ENCODE data around the gene ACTG1.

ACTG1 gene

GRCh38 chr17:81502471-81503017 lies 10.1 kb downstream of the ACTG1 start:
- H3K27ac ChIP-seq (ENCODE audit: low read depth, low read length, severe bottlenecking), result no peak overlapping the region
- H3K4me1 ChIP-seq (ENCODE audit: control insufficient read depth, insufficient read depth, low read length, poor library complexity, severe bottlenecking), result peaks cover 11% of the 10 kb centered on the region
- WGBS, 2 experiments (ENCODE audit: insufficient coverage in 2 of 2), result 74 to 84% methylated on average over 10 to 12 of the region's 12 CpGs
- no peaks in the 10 kb centered on the region for H3K9me3 ChIP-seq (ENCODE audit: control insufficient read depth, low read length)
- no peaks in the 10 kb centered on the region for H3K36me3 ChIP-seq (ENCODE audit: control insufficient read depth, insufficient read depth, low read length)
- no peak overlapping the region for H3K4me3 ChIP-seq (ENCODE audit: extremely low read depth, insufficient read depth, low read length, poor library complexity, severe bottlenecking)

GRCh38 chr17:81500047-81500446 lies 12.6 kb downstream of the ACTG1 start:
- H3K9me3 ChIP-seq (ENCODE audit: control insufficient read depth, low read length), result no peaks in the 10 kb centered on the region
- H3K36me3 ChIP-seq (ENCODE audit: control insufficient read depth, insufficient read depth, low read length), result no peaks in the 10 kb centered on the region
- no peak overlapping the region for H3K27ac ChIP-seq (ENCODE audit: low read depth, low read length, severe bottlenecking)
- H3K4me3 ChIP-seq (ENCODE audit: extremely low read depth, insufficient read depth, low read length, poor library complexity, severe bottlenecking), result no peak overlapping the region
- 65 to 68% methylated on average over 7 of the region's 7 CpGs for WGBS, 2 experiments (ENCODE audit: insufficient coverage in 2 of 2)
- peaks cover 11% of the 10 kb centered on the region for H3K4me1 ChIP-seq (ENCODE audit: control insufficient read depth, insufficient read depth, low read length, poor library complexity, severe bottlenecking)

- no peaks in the 10 kb centered on the region for H3K9me3 ChIP-seq (ENCODE audit: control insufficient read depth, low read length)
- no peak overlapping the region for H3K27ac ChIP-seq (ENCODE audit: low read depth, low read length, severe bottlenecking)
- peaks cover 11% of the 10 kb centered on the region for H3K4me1 ChIP-seq (ENCODE audit: control insufficient read depth, insufficient read depth, low read length, poor library complexity, severe bottlenecking)
- H3K4me3 ChIP-seq (ENCODE audit: extremely low read depth, insufficient read depth, low read length, poor library complexity, severe bottlenecking), result no peak overlapping the region
- WGBS, 2 experiments (ENCODE audit: insufficient coverage in 2 of 2), result 70 to 72% methylated on average over 10 to 12 of the region's 12 CpGs
- no peaks in the 10 kb centered on the region for H3K36me3 ChIP-seq (ENCODE audit: control insufficient read depth, insufficient read depth, low read length)
Observed at GRCh38 chr17:81499601-81499970, 13.0 kb downstream of the ACTG1 start.

- Histone ChIP-seq H3K36me3 (ENCODE audit: control insufficient read depth, insufficient read depth, low read length) (no peaks in the 10 kb centered on the region), H3K27ac (ENCODE audit: low read depth, low read length, severe bottlenecking) (no peak overlapping the region), H3K4me3 (ENCODE audit: extremely low read depth, insufficient read depth, low read length, poor library complexity, severe bottlenecking) (no peak overlapping the region), H3K9me3 (ENCODE audit: control insufficient read depth, low read length) (no peaks in the 10 kb centered on the region), H3K4me1 (ENCODE audit: control insufficient read depth, insufficient read depth, low read length, poor library complexity, severe bottlenecking) (peaks cover 11% of the 10 kb centered on the region)
- WGBS, 2 experiments (ENCODE audit: insufficient coverage in 2 of 2), result 92 to 95% methylated on average over 57 to 64 of the region's 64 CpGs
Observed at GRCh38 chr17:81498953-81499600, 13.5 kb downstream of the ACTG1 start.

- Histone ChIP-seq H3K4me3 (ENCODE audit: extremely low read depth, insufficient read depth, low read length, poor library complexity, severe bottlenecking) (no peak overlapping the region), H3K27ac (ENCODE audit: low read depth, low read length, severe bottlenecking) (no peak overlapping the region), H3K36me3 (ENCODE audit: control insufficient read depth, insufficient read depth, low read length) (no peaks in the 10 kb centered on the region), H3K4me1 (ENCODE audit: control insufficient read depth, insufficient read depth, low read length, poor library complexity, severe bottlenecking) (peaks cover 10% of the 10 kb centered on the region), H3K9me3 (ENCODE audit: control insufficient read depth, low read length) (no peaks in the 10 kb centered on the region)
- WGBS, 2 experiments (ENCODE audit: insufficient coverage in 2 of 2), result 74 to 83% methylated on average over 4 to 8 of the region's 8 CpGs
Observed at GRCh38 chr17:81494626-81495377, 17.8 kb downstream of the ACTG1 start.

- Histone ChIP-seq H3K36me3 (ENCODE audit: control insufficient read depth, insufficient read depth, low read length) (no peaks in the 10 kb centered on the region), H3K9me3 (ENCODE audit: control insufficient read depth, low read length) (no peaks in the 10 kb centered on the region), H3K4me1 (ENCODE audit: control insufficient read depth, insufficient read depth, low read length, poor library complexity, severe bottlenecking) (peaks cover 17% of the 10 kb centered on the region), H3K27ac (ENCODE audit: low read depth, low read length, severe bottlenecking) (no peak overlapping the region), H3K4me3 (ENCODE audit: extremely low read depth, insufficient read depth, low read length, poor library complexity, severe bottlenecking) (no peak overlapping the region)
- WGBS, 2 experiments (ENCODE audit: insufficient coverage in 2 of 2), result 87 to 95% methylated on average over 15 of the region's 16 CpGs
Observed at GRCh38 chr17:81493198-81494038, 19.2 kb downstream of the ACTG1 start.

- H3K9me3 ChIP-seq (ENCODE audit: control insufficient read depth, low read length), result no peaks in the 10 kb centered on the region
- WGBS, 2 experiments (ENCODE audit: insufficient coverage in 2 of 2), result 78 to 93% methylated on average over 4 of the region's 9 CpGs
Observed at GRCh38 chr17:81492706-81493105, 19.9 kb downstream of the ACTG1 start.

GRCh38 chr17:81492202-81492601 lies 20.4 kb downstream of the ACTG1 start:
- Histone ChIP-seq H3K4me1 (ENCODE audit: control insufficient read depth, insufficient read depth, low read length, poor library complexity, severe bottlenecking) (peaks cover 22% of the 10 kb centered on the region), H3K4me3 (ENCODE audit: extremely low read depth, insufficient read depth, low read length, poor library complexity, severe bottlenecking) (no peak overlapping the region), H3K36me3 (ENCODE audit: control insufficient read depth, insufficient read depth, low read length) (no peaks in the 10 kb centered on the region), H3K27ac (ENCODE audit: low read depth, low read length, severe bottlenecking) (no peak overlapping the region), H3K9me3 (ENCODE audit: control insufficient read depth, low read length) (no peaks in the 10 kb centered on the region)
- WGBS, 2 experiments (ENCODE audit: insufficient coverage in 2 of 2), result 56 to 64% methylated on average over 14 to 17 of the region's 18 CpGs

More at GRCh38 chr17:81492706-81493105, 19.9 kb downstream of the ACTG1 start:
- H3K4me1 ChIP-seq (ENCODE audit: control insufficient read depth, insufficient read depth, low read length, poor library complexity, severe bottlenecking), result peaks cover 22% of the 10 kb centered on the region
- H3K4me3 ChIP-seq (ENCODE audit: extremely low read depth, insufficient read depth, low read length, poor library complexity, severe bottlenecking), result no peak overlapping the region
- no peak overlapping the region for H3K27ac ChIP-seq (ENCODE audit: low read depth, low read length, severe bottlenecking)
- H3K36me3 ChIP-seq (ENCODE audit: control insufficient read depth, insufficient read depth, low read length), result no peaks in the 10 kb centered on the region

- Histone ChIP-seq H3K27ac (ENCODE audit: low read depth, low read length, severe bottlenecking) (no peak overlapping the region), H3K36me3 (ENCODE audit: control insufficient read depth, insufficient read depth, low read length) (no peaks in the 10 kb centered on the region), H3K4me3 (ENCODE audit: extremely low read depth, insufficient read depth, low read length, poor library complexity, severe bottlenecking) (no peak overlapping the region), H3K4me1 (ENCODE audit: control insufficient read depth, insufficient read depth, low read length, poor library complexity, severe bottlenecking) (peaks cover 22% of the 10 kb centered on the region), H3K9me3 (ENCODE audit: control insufficient read depth, low read length) (no peaks in the 10 kb centered on the region)
- 53 to 54% methylated on average over 4 of the region's 5 CpGs for WGBS, 2 experiments (ENCODE audit: insufficient coverage in 2 of 2)
Observed at GRCh38 chr17:81491761-81492160, 20.8 kb downstream of the ACTG1 start.

- Histone ChIP-seq H3K9me3 (ENCODE audit: control insufficient read depth, low read length) (no peaks in the 10 kb centered on the region), H3K36me3 (ENCODE audit: control insufficient read depth, insufficient read depth, low read length) (no peaks in the 10 kb centered on the region), H3K4me1 (ENCODE audit: control insufficient read depth, insufficient read depth, low read length, poor library complexity, severe bottlenecking) (peaks cover 22% of the 10 kb centered on the region), H3K4me3 (ENCODE audit: extremely low read depth, insufficient read depth, low read length, poor library complexity, severe bottlenecking) (no peak overlapping the region), H3K27ac (ENCODE audit: low read depth, low read length, severe bottlenecking) (no peak overlapping the region)
- 83 to 87% methylated on average over 2 to 5 of the region's 5 CpGs for WGBS, 2 experiments (ENCODE audit: insufficient coverage in 2 of 2)
Observed at GRCh38 chr17:81491181-81491581, 21.4 kb downstream of the ACTG1 start.

Measured in mesodermal cell (in vitro differentiated cells).